PC-9 (cell line): Measurements from ENCODE around the gene GGN. TPM values are rescaled to one million over a fixed set of nuclear protein-coding genes. Genes with fewer than 3 reads are reported as not detected.

Source experiments
- BruUV-seq: library from RNA; stranded (reverse); fragments of 400-500 nt; replicated peaks from 2 replicates; lab custom pipeline; 2021; lab: Mats Ljungman, UMichigan
- CTCF ChIA-PET: fragments of 300-600 bp; sonication (Branson Sonifier 250); formaldehyde crosslinking; loops from one replicate; lab custom pipeline; 2022; ENCODE audit warnings: antibody characterized with exemption; lab: Charles Lee
- POLR2A ChIA-PET: fragments of 300-600 bp; sonication (Branson Sonifier 250); formaldehyde crosslinking; loops from one replicate; lab custom pipeline; 2022; ENCODE audit warnings: antibody characterized with exemption; ENCODE audit not compliant: unreplicated experiment; lab: Charles Lee
- DNase-seq, 2 experiments: peaks; one replicate each; pipeline versions ENCODE4 v3.0.0 to v3.0.0-alpha.2; 2015 to 2022; ENCODE audit warnings: mixed read lengths in 1 of 2
- H2AFZ ChIP-seq: fragments of 200-600 bp; sonication (generic); 2 replicates; pipeline ENCODE4 v1.8.1; 2017; ENCODE audit warnings: antibody characterized with exemption
- H3F3A ChIP-seq: fragments of 200-600 bp; sonication (generic); 2 replicates; pipeline ENCODE4 v1.8.1; 2017; ENCODE audit warnings: antibody characterized with exemption, mild to moderate bottlenecking, low read depth; ENCODE audit not compliant: insufficient read depth
- H3K27ac ChIP-seq: fragments of 200-600 bp; sonication (generic); 2 replicates; pipeline ENCODE4 v1.6.1; 2016; ENCODE audit warnings: mixed run types
- H3K27me3 ChIP-seq: fragments of 200-600 bp; sonication (generic); 2 replicates; pipeline ENCODE4 v1.6.1; 2016; ENCODE audit warnings: low read depth, mixed run types; ENCODE audit not compliant: insufficient read depth
- H3K36me3 ChIP-seq: fragments of 200-600 bp; sonication (generic); 2 replicates; pipeline ENCODE4 v1.6.1; 2016; ENCODE audit warnings: low read depth, mixed run types
- H3K4me1 ChIP-seq: fragments of 200-600 bp; sonication (generic); replicated peaks from 2 replicates; pipeline ENCODE4 v1.6.1; 2016; ENCODE audit warnings: mixed run types; ENCODE audit not compliant: insufficient read depth
- H3K4me2 ChIP-seq: fragments of 200-600 bp; sonication (generic); 2 replicates; pipeline ENCODE4 v1.6.1; 2017; ENCODE audit warnings: mixed run types
- H3K4me3 ChIP-seq: fragments of 200-600 bp; sonication (generic); 2 replicates; pipeline ENCODE4 v1.6.1; 2016; ENCODE audit warnings: mixed run types
- H3K79me2 ChIP-seq: fragments of 200-600 bp; sonication (generic); 2 replicates; pipeline ENCODE4 v1.6.1; 2017; ENCODE audit warnings: low read depth, mixed run types
- H3K9me2 ChIP-seq: fragments of 200-600 bp; sonication (generic); 2 replicates; pipeline ENCODE4 v1.8.1; 2017; ENCODE audit warnings: mild to moderate bottlenecking; ENCODE audit not compliant: insufficient read depth
- H3K9me3 ChIP-seq: fragments of 200-600 bp; sonication (generic); 2 replicates; pipeline ENCODE4 v1.8.1; 2016; ENCODE audit warnings: low read depth; ENCODE audit not compliant: insufficient read depth
- H4K20me1 ChIP-seq: fragments of 200-600 bp; sonication (generic); 2 replicates; pipeline ENCODE4 v1.8.1; 2017; ENCODE audit not compliant: insufficient read depth
- CTCF ChIP-seq: fragments of 200-600 bp; sonication (generic); conservative IDR thresholded peaks from 2 replicates; pipeline ENCODE4 v1.6.1; 2017; ENCODE audit warnings: mixed run types, antibody characterized with exemption, mild to moderate bottlenecking, moderate library complexity
- EZH2 ChIP-seq: fragments of 200-600 bp; sonication (generic); IDR thresholded peaks from 2 replicates; pipeline ENCODE4 v1.8.0; 2017; ENCODE audit warnings: antibody characterized with exemption, low read depth
- intact Hi-C: fragments of 100-400 bp; cut with micrococcal nuclease; formaldehyde crosslinking; loops from one replicate; pipeline ENCODE4 v1.10.0; 2022; ENCODE audit not compliant: unreplicated experiment
- total RNA-seq: library from RNA; stranded (reverse); gene quantifications from 2 replicates; pipeline ENCODE4 v1.2.3, GENCODE V29; 2021

Gene GGN
- total RNA-seq, 1 experiment from 2014 or later = 1.0 TPM

GRCh38 chr19:38383743-38384142, 4.1 kb downstream of the GGN start:
- TF ChIP-seq EZH2 (no peak), CTCF (no peak)
- H3K79me2 ChIP-seq = no peaks in the 10 kb centered on the region
- CTCF ChIA-PET = no interaction called here
- no TSS peak for BruUV-seq
- H3K4me2 ChIP-seq = no peak overlapping the region
- no peaks in the 10 kb centered on the region for H3K27me3 ChIP-seq
- H2AFZ ChIP-seq = no peak overlapping the region
- H3F3A ChIP-seq = peaks cover 17% of the 10 kb centered on the region; the same call in 1 of the 2 replicates
- H3K27ac ChIP-seq = no peak overlapping the region
- H4K20me1 ChIP-seq = peaks cover 9% of the 10 kb centered on the region
- peaks cover 23% of the 10 kb centered on the region; the same call in 1 of the 2 replicates for H3K36me3 ChIP-seq
- DNase-seq = no peak
- no peaks in the 10 kb centered on the region for H3K9me2 ChIP-seq
- no peaks in the 10 kb centered on the region for H3K9me3 ChIP-seq
- no peaks in the 10 kb centered on the region for H3K4me1 ChIP-seq
- POLR2A ChIA-PET = no interaction called here
- H3K4me3 ChIP-seq = no peak overlapping the region
- intact Hi-C loops = loop anchor here (10.0 kb wide), 1 partner anchor 479 kb away; the partner anchor contains the start of genes SIPA1L3 and WDR87

GRCh38 chr19:38383184-38383583, 4.7 kb downstream of the GGN start:
- ChIA-PET CTCF (no interaction called here), POLR2A (no interaction called here)
- H3K79me2 ChIP-seq = 0 out of 2 replicates have a peak, but pooled peaks cover 3% of the 10 kb centered on the region
- no peak overlapping the region for H3K4me3 ChIP-seq
- no peak overlapping the region for H2AFZ ChIP-seq
- no peak overlapping the region for H3K27ac ChIP-seq
- peaks cover 10% of the 10 kb centered on the region for H4K20me1 ChIP-seq
- H3K36me3 ChIP-seq = peaks cover 23% of the 10 kb centered on the region; the same call in 1 of the 2 replicates
- no TSS peak for BruUV-seq
- no peaks in the 10 kb centered on the region for H3K9me2 ChIP-seq
- no peaks in the 10 kb centered on the region for H3K27me3 ChIP-seq
- no peak for TF ChIP-seq CTCF
- no peak overlapping the region for H3K4me2 ChIP-seq
- intact Hi-C loops = loop anchor here (10.0 kb wide), 1 partner anchor 478 kb away; the partner anchor contains the start of genes SIPA1L3 and WDR87
- no peaks in the 10 kb centered on the region for H3K4me1 ChIP-seq
- DNase-seq = no peak
- H3K9me3 ChIP-seq = no peaks in the 10 kb centered on the region
- H3F3A ChIP-seq = peaks cover 16% of the 10 kb centered on the region; the same call in 1 of the 2 replicates

GRCh38 chr19:38381138-38381537, 6.7 kb downstream of the GGN start:
- Histone ChIP-seq H3K79me2 (peaks cover 23% of the 10 kb centered on the region), H3K27ac (no peak overlapping the region), H3K36me3 (peaks cover 40% of the 10 kb centered on the region), H3K9me3 (no peaks in the 10 kb centered on the region), H3K9me2 (no peaks in the 10 kb centered on the region), H3K4me1 (peaks cover 1% of the 10 kb centered on the region), H3F3A (peaks cover 11% of the 10 kb centered on the region; the same call in 1 of the 2 replicates), H3K4me3 (no peak overlapping the region), H2AFZ (no peak overlapping the region), H3K27me3 (no peaks in the 10 kb centered on the region), H4K20me1 (peaks cover 10% of the 10 kb centered on the region), H3K4me2 (no peak overlapping the region)
- intact Hi-C loops = loop anchor here (10.0 kb wide), 1 partner anchor 476 kb away; the partner anchor contains the start of genes SIPA1L3 and WDR87
- DNase-seq = no peak
- no peak for TF ChIP-seq CTCF
- no TSS peak for BruUV-seq
- POLR2A ChIA-PET = no interaction called here
- CTCF ChIA-PET = no interaction called here
